ENCODE measurements around the gene LIN7C.
"Not testable (repeated sequence)": the region's sequence is repeated elsewhere in the genome, so short reads cannot be mapped to it uniquely, and the experiment has no call there.

LIN7C gene

GRCh38 chr11:27468995-27469695, 37.4 kb downstream of the LIN7C start:
- no peak for DNase-seq

GRCh38 chr11:27468209-27468994, 38.2 kb downstream of the LIN7C start:
- DNase-seq: no peak

GRCh38 chr11:27467181-27467913, 39.2 kb downstream of the LIN7C start:
- no peak for DNase-seq

- no peak for DNase-seq
Observed at GRCh38 chr11:27466363-27466762, 40.2 kb downstream of the LIN7C start.

GRCh38 chr11:27465629-27466028, 40.9 kb downstream of the LIN7C start:
- no peak for DNase-seq

GRCh38 chr11:27464909-27465308, 41.7 kb downstream of the LIN7C start:
- no peak for DNase-seq

- no peak for DNase-seq
Observed at GRCh38 chr11:27464289-27464696, 42.3 kb downstream of the LIN7C start.

- DNase-seq: no peak
Observed at GRCh38 chr11:27462543-27462942, 44.0 kb downstream of the LIN7C start.

GRCh38 chr11:27460158-27460978, 46.2 kb downstream of the LIN7C start:
- DNase-seq: no peak

- no peak for DNase-seq
Observed at GRCh38 chr11:27459191-27459590, 47.4 kb downstream of the LIN7C start.

- DNase-seq: no peak
Observed at GRCh38 chr11:27458182-27458581, 48.4 kb downstream of the LIN7C start.

GRCh38 chr11:27456795-27457329, 49.7 kb downstream of the LIN7C start:
- DNase-seq: no peak

- no peak for DNase-seq
Observed at GRCh38 chr11:27456140-27456794, 50.3 kb downstream of the LIN7C start.

GRCh38 chr11:27455667-27456066, 50.9 kb downstream of the LIN7C start:
- no peak for DNase-seq

- DNase-seq: no peak
Observed at GRCh38 chr11:27453701-27454100, 52.9 kb downstream of the LIN7C start.

GRCh38 chr11:27452147-27452546, 54.4 kb downstream of the LIN7C start:
- no peak for DNase-seq

- no peak for DNase-seq
Observed at GRCh38 chr11:27451244-27451965, 55.2 kb downstream of the LIN7C start.

- DNase-seq: not testable (repeated sequence)
Observed at GRCh38 chr11:27448184-27448540, 58.4 kb downstream of the LIN7C start.

GRCh38 chr11:27447288-27448183, 59.0 kb downstream of the LIN7C start:
- no peak for DNase-seq

- DNase-seq: no peak
Observed at GRCh38 chr11:27445625-27446024, 60.9 kb downstream of the LIN7C start.
